Activated T-helper 1 cell treated with anti-CD3 and anti-CD28 coated beads, Interleukin-2, amount 50 U/mL, for 16 hours (primary cell): ENCODE measurements around the gene BCOR.

ENCODE experiments used
- DNase-seq, 2 donors: peaks; one replicate each; pipeline ENCODE4 v3.0.0-alpha.2; 2020; ENCODE audit warnings: low read depth in 1 of 2, low spot score in 1 of 2

Gene BCOR

DNA sequence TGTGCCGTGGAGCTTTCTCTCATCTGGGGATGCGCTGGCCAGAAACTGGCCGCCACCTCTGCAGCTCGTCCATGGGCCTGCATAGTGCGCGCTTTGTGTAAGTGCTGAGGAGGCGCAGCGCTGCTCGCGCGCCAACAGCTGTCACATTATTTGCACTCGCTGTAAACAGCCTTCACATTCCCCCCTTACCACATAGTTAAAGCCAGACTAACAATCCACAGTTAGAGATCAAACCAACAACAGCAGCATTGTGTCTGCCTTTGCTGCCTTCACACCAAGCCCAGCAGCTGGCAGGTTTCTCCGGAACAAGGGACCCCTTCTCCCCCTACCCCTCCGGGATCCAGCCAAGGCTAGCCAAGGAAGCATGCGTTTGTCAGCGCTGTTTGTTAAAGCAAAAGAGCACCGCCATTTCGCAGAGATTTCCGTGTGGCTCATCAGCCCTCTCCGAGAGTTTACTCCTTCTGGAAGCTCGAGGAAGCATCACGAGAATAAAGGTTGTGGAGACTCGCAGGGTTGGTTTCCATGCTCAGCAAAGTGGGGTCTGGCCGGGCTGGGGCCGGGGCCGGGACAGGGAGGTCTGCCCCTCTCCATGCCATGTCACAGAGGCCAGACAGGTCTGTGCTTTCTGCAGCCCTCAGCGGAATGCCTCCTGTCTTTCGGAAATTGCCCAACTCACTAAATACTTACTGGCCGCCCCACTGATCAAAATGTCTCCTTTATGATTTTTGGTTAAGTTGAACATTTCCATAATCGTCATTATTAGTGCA, 11.0 kb downstream of the BCOR start:
- DNase-seq, result no peak

DNA sequence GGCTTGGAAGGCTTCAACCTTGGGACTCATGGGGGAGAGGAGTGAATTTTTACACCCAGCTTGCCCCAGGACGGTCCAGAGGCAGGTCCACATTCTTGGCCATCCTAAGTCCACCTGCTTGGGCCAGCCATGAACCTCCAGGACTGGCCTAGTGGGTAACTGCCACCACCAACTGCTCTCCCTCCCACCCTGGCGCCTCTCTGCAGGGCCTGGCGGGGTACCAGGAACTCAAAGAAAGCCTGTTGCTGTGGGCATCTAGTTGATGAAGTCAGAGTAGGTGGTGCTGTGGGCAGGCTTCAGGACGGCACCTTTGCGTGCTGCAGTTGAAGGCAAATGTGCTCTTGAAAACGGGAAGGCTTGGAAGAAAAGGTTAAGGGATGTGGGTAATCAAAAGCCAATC, 12.0 kb downstream of the BCOR start:
- DNase-seq, result no peak

- DNase-seq, result no peak
Observed at GRCh38 chrX:40085102-40085551, 12.6 kb downstream of the BCOR start.

GRCh38 chrX:40084471-40085101, 13.2 kb downstream of the BCOR start:
- DNase-seq, result no peak

DNA sequence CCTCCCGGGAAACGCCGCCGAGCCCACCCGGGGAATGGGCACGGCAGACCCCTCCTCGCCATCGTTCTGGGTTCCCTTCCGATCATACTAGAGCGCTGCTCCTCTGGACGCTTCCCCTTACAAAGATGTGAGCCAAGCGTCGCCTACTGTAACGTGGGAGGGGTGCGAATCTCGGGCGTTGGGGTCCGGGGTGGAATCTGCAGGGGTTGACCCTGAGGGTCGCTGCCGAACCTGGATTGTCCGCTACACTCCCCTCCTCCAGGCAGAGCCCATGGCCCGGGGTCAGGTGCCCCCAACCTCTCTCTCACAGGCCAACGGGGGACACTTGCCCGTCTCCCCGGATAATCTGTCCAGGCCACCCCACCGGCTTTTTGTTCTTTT, 13.8 kb downstream of the BCOR start:
- DNase-seq, result no peak

DNA sequence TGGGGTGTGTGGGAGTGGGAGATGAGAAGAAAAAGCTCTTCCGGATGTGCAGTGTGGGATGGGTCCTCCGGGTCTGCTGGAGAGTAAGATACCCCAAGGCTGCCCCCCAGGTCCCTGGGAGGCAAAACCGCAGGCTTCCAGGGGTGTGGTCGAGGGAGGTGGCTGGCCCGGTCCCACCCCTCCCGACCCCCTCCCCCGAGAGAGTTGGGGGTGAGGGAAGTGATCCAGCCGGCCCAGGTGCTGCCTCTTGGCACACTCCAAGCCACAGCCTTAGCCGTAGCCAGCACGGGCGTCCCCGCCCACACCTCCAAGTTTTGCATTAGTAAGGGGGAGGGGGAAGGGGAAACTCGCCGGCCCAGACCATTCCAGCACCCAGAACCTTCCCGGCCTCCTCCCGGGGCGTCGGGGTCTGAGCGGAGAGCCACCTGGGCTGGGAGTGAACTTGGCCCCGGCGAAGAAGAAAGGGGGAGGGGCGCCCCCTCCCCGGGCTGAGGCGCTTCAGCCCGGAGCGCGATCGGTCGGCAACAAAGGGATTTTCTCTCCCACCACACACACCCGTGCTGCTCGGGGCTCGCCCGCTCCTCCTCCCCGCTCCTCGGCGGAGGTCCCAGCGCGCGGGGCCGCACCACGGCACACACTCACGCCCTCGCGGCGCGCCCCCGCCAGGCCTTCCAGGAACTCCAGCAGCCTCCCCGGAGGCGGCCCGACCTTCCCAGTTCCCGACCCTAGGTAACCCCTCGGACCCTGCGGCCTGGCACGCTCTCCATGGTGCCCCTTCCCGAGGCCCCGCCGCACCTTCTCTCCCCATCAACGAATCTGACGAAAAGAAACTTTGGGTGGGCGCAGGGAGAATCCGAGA, 14.4 kb downstream of the BCOR start:
- DNase-seq, result no peak

GRCh38 chrX:40082447-40083119, 15.2 kb downstream of the BCOR start:
- no peak for DNase-seq

DNA sequence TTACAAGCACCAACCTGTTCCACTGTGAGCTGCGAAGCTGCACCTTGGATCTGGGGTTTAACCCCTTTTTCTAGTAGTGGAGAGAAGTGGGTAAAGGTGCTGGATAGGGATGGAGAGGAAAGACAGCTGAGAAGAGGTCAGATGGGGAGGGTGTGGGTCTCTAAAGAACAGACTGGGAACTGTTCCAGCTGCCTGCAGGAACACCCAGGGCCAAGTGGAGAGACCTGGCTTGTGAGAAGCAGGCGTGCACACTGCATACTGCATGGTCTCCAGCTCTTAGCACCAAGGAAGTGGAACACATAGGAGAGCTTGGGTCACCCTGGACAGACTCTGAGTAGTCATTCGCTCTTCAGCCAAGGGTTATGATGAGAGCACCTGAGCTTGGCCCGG, 16.1 kb downstream of the BCOR start:
- DNase-seq, result no peak

DNA sequence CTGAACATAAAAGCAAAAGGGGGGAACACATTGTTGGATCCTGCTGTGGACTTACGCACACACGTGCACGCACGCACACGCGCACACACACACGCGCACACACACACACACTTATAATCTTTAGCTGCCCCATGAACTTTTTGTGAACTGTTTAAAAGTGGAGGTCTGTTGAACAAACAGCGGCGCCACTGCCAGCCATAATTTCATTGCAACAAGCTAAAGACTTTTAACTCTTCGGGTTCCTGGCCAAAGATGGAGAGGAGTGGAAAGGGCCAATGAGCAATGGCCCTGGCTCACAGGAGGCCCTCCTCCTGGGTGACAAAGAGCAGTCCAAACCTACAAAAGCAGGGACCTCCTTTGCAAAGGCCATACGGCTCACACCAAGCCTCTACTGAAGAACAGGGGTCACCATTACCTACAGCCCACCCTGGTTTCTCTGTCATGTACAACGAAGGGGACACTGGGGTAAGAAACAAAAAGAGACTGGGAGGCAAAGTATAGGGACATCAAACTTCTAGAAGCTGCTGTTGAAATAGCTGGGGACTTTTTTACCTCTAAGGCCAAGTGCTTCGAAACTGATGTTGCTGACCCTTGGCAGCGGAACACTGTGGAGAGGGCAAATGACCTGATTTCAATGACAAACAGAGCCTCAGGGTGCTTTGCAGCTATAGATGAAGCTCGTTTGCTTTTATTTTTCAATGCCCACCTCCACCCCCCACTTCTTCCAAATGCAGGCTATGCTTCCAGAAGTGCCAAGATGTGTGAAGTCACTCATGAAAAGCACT, 16.7 kb downstream of the BCOR start:
- DNase-seq, result no peak

GRCh38 chrX:40079572-40079971, 18.2 kb downstream of the BCOR start:
- no peak for DNase-seq

DNA sequence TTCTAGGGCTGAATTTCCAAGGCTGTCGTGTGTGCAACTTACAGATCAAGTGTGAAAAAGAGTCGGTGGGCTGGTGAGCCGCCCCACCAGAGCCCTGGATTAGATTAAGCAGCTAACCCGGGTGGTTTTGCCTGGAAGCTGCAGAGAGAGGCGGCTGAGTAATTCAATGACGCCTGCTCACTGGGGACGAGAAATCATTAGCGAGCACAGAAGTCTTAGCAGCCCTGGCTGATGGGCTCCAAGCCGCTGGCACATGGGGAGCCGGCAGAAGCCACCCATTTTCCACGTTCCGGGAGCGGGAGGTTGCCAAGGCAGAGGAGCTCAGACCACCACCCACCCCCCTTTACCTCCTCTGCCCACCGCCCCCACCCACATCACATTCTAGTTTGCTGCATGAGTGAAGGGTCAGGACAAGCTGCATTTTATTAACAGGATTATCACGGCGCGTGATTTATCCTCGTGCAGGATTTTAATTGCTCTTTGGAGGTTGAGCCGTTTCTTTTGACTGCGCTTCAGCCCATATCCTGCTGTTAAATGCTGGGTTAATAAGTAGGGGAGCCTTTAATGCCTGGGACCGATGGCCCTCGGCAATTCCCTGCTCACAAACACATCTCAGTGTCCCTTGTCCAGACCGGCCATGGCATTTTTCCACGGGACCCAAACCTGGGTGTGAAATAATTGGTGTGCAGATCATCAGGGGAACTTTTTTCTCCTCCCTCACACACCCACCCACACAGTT, 19.1 kb downstream of the BCOR start:
- no peak for DNase-seq

DNA sequence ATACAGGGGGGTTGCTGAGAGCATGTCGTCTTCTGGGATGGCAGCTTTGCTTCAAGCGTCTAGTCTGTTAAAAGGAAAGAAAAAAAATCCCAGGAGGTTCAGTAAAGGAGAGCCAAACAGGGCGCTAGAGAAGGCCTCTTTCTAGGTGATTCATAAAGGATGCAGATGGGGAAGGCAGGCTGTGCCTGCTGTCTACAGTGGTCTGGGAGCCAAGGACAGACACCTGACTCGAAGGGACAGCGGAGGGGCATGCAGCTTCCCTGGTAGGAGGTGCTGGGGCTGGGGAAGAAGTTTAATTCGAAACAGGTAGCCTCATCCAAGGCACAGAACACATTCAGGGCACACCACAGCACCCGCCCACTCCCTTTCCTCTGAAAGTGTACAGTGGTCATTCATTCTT, 19.9 kb downstream of the BCOR start:
- DNase-seq, result no peak

GRCh38 chrX:40076750-40077575, 20.8 kb downstream of the BCOR start:
- no peak for DNase-seq

- no peak for DNase-seq
Observed at GRCh38 chrX:40074959-40075332, 22.8 kb downstream of the BCOR start.

DNA sequence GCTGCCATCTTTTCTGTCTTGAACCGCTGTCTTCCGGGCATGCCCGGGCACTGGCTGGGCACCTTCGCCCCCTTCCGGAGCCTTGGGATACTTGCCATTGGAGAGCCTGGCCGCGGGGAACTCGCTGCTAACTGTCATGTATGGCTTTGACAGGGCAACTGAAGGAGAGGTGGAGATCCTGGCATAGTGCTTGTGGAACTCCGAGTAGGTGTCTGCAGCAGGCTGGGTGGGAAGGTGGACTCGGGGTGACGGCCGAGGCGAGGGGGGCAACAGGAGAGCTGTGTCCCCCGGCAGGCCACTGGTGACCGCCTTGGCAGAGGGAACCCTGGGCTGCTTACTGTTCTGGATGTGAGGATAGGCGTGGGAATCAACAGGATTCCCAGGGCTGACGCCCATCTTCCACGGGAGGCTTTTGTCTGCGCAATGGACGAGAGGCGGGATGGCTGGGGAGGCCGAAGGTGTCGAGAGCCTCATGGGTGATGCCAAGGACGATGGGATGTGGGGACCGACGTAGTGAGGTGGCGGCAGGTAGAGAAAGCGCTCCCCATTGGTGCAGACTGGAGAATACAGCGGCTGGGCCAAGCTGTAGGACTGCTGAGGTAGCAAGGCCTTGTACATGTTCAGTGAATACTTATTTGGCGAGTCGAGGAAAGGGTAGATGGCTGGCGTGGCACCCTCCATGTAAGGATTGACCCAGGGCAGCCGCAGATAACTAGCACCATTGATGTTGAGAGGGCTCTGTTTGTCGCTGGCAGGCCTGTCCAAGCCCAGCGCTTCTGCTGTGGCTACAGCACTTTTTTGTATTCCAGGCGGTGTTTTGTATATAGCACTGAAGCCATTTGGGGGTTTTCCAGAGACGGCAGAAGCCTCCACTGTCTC, 23.4 kb downstream of the BCOR start:
- no peak for DNase-seq

DNA sequence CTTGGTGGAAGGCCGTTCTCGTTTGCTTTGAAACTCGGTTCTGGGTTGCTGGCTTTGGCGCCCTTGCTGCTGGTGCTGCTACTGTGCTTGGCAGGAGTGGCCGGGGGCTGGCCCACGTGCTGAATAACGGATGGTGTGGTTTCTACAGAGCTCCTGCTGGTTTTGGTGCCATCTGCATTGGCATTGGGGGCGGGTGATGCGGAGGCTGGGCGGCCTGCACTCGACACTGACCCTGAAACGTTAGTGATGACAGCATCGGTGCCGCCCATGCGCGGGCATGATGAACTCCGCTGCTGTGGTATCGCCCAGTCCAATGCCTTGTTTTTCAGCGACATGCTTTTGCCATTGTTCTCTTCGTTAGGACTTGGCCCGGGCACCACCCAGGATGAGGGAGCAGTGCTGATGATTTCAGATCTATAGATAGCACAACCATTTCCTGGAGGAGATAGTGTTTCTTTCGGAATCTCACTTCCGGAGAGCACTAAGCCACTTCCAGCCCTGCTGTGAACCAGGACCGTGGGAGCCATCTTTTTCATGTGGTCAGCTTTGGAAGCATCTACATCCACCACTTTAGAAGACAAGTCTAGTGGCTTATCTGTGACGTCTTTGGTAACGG, 24.2 kb downstream of the BCOR start:
- no peak for DNase-seq

DNA sequence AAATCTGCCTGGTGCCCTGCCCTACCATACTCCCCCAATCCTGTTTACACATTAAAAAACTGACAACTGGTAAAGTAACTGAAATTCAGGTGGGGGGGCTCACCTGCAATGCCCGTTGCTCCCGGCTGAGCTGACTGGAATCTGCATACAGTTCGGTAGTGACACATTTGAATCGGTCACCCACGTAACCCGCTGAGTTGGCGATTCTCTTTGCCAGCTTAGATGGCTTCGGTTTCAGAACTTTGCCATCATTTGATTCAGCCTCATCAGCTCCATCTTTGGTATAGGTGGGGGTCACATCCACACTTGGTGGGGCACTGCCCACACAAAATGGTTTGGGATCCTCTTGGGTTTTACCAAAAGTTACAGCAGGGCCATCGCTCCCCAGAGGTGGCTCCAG, 25.5 kb downstream of the BCOR start:
- no peak for DNase-seq

DNA sequence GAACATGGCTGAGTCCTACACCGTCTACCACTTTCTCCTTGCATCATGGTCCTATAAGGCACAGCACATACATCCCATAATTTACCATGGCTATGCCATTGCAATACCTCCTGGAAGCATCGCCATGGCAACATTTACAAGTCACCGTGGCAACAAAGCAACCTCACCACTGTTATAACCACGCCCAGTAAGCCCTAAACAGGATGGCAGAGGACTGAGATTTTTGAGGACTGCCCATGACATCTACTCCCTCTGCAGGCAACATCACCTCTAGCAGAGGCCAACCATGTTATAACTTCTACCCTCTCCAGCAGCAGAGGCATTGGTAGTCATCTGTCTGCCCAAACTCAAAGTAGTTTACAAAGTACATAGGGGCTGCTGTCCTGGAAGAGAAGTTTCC, 29.7 kb downstream of the BCOR start:
- DNase-seq, result no peak
